CD4-positive, alpha-beta T cell treated with Interleukin-21 for 1 hour (primary cell): ENCODE results near the gene DPCD.

Experiments used
- DNase-seq: peaks from one replicate; pipeline ENCODE4 v3.0.0-alpha.2; 2020

The DPCD gene

DNA sequence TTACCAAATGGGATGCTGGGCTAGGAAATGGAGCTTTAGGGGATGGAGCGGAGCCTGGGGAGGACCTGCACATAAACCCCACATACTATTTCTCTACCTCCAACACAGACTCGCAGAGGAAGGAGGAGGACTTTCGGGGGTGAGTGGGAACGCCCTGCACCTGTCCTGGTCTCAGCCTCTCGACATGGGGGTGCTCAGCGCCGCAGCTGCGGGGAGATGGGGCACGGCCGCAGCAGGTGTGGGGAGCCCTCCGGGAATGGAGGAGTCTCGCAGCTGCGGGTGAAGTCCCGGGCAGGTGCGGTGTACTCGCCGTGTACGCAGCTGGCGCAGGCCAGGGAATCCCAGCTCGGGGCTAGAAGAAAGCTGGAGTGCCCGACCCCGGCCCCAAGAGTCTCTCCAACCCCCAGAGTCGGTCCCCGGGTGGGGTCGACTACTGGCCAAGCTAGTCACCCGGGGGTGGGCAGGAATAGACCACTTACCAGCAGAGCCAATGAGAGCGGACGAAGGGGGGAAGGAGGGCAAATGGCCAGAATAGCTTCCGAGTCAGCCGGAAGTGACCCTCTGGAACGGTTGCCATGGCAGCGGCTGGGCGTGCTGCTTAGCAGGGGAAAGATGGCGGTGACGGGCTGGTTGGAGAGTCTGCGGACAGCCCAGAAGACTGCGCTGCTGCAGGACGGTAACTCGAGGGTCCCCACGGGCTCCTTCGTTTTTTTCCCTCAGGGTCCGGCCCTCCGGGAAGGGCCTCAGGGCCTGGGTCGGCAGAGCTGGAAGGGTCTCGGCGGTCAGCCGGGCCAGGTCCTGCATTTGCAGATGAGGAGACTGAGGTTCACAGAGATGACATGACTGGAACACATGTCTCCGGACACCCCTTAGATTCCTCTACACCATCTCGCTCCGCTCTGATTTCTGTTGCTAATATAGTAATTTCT, at the start of gene DPCD, which contains the start of gene POLL:
TSS of gene DPCD (plus strand) at position 597 of the 929 bp plus-strand sequence. CDS start at position 613, 16 bp downstream.
TSS of gene POLL (minus strand) at position 533 of the 929 bp plus-strand sequence. CDS start 897 bp downstream, outside the sequence.
- peak; percentile 91 for DNase-seq

GRCh38 chr10:101538446-101538845, 49.7 kb upstream of the DPCD start:
- DNase-seq, result no peak

- DNase-seq, result no peak
These were observed 42.2 kb upstream of the DPCD start for GRCh38 chr10:101545898-101546297.

DNA sequence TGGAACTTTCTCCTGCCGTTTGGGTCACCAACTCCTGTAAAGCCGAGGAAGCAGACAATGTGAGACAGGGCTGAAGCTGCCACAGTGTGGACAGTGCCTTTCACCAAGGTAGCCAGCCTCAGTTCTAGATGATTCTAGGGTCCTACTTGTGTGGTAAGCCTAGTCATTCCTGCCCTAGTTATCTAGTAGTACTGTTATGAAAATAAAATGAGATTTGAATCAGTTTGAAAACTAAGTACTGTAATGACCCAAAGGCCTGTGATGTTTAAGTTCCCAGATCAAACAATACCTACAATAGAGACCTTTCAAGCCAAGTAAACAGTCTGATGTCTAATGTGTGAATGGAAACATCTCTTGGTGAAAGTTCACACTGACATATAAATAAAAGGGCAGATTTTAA, 37.2 kb upstream of the DPCD start:
- no peak for DNase-seq

- DNase-seq, result no peak
These were observed 35.7 kb upstream of the DPCD start for GRCh38 chr10:101552442-101552841.

- no peak for DNase-seq
These were observed 30.6 kb upstream of the DPCD start for GRCh38 chr10:101557541-101557940.

DNA sequence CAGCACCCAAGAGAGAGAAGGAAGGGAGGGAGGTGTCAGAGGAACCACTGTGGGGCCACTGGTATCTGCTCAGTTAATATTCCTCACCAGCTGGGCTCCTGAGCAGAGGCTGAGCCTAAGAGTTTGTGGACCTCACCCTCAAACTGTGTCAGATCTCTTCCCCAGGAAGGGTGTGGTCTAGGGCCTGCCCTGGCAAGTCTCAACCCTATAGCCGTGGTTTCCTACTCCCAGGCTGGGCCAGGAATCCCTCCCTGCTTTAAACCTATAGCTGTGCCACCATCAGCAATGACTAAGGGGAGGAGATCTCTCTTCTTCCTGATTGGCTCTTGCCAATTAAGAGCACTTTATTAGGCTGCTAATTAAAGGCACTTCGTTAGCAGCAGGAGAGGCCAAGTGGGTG, 29.9 kb upstream of the DPCD start:
- no peak for DNase-seq

DNA sequence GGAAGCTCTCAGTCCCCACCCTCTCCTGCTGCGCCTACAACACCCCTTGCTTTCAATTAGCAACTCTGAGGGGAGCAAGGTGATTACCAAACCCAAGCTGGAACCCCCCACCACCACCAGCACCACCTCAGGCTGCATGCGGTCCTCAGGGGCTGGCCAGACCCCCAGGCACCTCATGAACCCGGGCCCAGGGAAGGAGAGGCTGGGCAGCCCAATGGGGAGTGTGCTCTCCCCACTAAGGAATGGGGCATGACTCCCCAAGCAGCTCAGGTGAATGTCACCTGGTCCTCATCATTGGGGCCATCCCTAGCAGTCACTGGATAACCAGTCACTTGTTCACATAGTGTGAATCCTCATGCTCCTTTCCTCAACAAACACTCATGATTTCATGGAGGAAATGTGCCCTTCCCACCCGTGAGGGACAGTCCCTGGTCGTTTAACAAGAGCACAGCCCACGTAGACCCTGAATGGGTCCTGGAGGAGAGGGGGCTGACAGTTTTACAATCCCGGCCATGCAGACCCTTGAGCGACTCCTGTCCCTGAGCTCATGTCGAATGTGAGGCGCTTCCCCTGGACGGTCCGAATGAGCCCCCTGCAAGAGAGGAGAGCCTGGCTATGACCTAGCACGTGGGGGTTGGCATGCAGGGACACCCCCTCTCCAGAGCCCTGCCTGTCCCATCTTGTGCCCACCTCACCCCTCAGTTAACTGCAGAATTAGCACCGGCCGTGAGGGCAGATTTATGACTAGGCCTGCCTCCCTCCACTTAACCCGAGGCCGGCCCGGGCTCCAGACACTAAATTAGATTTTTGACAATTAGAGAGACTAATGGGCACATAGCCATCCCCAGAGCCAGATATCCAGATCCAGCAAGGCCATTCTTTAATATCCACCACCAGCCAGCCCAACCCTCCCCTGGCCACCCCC, 29.2 kb upstream of the DPCD start:
- no peak for DNase-seq

DNA sequence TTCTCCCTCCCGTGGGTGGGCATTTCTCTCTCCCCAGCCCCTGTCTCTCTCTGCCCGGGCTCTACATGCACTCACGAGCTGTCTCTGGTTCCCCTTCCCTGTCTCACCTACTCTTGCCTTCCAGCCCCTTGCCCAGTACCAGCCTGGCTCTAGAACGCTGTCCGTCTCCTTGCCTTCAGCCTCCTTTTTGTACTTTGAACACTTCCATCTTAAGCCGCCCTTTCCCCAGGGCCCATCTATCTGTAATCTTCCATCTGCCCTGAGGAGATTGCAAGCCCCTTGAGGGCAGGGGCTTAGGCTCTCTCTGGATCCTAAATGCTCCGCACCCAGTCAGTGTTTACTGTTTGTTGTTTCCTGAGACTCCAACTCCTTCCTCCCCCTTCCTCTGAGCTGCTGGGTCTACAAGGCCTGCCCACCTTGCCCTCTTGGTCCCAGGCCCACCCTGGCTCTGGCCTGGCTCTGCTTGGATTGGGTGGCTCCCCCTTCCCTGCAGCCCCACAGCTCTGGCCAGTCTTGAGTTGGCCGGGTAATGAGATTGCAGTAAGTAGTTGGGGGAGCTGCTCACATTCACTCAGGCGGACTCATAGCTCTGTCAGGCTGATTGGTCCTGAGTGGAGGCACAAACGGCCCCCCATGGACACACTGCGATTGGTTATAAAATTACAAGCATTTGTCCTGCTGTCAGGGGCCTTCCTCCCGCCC, 28.4 kb upstream of the DPCD start:
- DNase-seq, result no peak

GRCh38 chr10:101560298-101561067, 27.6 kb upstream of the DPCD start:
- DNase-seq, result no peak

DNA sequence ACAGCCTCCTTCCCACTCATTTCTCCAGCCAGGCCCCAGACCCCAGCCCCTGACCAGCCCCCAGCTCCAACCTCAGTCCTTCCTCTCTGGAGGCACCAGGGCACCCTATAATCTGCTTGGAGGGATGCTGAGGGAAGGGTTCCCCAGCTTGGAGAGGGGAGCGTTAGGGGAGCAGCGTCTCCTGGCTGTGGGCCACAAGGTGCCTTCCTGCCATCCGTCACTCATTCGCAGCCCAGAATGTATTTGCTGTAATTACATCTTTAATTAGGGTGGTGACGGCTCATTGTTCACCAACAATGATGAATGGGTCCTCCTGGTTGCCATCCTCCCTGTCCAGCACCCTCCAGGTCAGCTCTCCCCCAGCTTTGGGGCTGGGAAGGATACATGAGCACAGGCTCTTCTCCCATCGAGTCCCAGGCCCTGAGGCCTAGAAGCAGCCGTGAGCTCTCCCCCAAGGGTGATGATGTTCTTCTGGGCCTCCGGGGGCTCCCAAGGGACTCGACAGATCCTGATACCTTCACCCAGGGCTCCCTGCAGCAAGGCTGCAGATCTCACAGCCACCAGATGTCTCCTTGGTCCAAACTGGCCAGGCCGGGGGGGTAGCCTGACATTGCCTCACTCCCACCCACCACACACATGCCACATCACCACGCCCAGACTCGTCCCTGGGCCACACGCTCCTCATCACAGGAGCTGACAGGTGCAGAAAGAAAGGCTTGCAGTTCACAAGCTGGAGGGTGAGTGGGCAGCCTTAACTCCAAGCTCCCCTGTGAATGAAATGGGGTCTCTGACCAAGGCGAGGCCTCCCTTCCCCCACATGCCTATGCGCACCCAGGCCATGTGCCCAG, 26.8 kb upstream of the DPCD start:
- no peak for DNase-seq

- DNase-seq, result no peak
These were observed 25.9 kb upstream of the DPCD start for GRCh38 chr10:101562231-101562630.

DNA sequence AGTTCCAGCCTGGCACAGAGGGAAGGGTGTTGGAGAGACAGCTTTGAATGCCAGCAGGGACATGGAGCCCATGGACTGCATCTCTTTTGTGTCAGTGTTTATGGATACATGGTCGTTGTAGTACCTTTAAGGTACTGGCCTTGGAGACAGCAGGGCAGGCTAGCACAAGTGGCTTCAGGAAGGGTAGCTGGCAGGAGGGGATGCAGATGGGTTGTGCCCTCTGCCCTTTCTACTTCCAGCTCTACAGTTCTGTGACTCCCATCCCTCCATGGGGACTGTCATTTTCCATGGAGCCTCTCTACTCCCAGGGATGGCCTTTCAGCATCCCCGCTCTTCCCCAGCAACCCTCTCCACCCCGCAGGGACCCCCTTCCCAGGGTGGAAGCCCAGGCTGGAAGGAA, 25.1 kb upstream of the DPCD start:
- DNase-seq, result no peak

DNA sequence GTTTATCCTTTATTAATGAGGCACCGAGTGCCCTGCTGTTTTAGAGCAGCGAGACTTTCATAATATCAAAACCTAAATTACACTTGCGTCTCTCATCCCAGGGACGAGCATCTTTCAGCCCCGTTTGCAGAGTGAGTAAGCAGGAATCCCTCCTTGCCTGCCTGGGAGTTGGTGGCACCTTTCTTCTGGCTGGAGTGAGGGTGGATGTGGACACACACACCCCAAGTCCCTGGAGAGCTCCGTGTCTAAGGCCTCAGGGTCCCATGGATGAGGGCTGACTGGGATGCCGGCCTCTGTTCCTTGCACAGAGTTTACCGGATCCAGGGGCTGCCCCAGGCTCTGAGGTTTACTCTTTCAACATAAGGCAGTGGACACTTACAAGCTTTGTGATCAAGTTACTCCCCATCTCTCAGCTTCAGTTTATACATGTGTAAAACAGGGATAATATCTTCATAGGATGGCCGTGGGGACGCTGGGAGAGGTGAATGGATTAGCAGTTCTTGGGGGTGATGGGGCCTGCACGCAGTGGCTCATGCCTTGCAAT, 24.6 kb upstream of the DPCD start:
- no peak for DNase-seq

GRCh38 chr10:101564490-101564991, 23.6 kb upstream of the DPCD start:
- DNase-seq, result no peak

- no peak for DNase-seq
These were observed 22.7 kb upstream of the DPCD start for GRCh38 chr10:101565370-101565900.

DNA sequence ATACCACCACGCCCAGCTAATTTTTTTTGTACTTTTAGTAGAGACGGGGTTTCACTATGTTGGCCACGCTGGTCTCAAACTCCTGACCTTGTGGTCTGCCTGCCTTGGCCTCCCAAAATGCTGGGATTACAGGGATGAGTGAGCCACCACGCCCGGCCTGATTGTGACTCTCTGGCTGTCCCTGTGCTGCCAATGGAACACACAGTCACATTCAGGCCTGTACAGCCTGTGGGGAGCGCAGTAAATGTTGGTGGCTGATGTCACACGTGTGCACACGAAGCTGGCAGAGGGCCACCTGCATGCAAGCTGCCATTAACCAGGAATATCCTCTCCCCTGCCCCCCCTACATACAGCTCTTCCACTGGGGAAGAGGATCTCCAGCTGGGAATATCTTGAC, 22.2 kb upstream of the DPCD start:
- no peak for DNase-seq

DNA sequence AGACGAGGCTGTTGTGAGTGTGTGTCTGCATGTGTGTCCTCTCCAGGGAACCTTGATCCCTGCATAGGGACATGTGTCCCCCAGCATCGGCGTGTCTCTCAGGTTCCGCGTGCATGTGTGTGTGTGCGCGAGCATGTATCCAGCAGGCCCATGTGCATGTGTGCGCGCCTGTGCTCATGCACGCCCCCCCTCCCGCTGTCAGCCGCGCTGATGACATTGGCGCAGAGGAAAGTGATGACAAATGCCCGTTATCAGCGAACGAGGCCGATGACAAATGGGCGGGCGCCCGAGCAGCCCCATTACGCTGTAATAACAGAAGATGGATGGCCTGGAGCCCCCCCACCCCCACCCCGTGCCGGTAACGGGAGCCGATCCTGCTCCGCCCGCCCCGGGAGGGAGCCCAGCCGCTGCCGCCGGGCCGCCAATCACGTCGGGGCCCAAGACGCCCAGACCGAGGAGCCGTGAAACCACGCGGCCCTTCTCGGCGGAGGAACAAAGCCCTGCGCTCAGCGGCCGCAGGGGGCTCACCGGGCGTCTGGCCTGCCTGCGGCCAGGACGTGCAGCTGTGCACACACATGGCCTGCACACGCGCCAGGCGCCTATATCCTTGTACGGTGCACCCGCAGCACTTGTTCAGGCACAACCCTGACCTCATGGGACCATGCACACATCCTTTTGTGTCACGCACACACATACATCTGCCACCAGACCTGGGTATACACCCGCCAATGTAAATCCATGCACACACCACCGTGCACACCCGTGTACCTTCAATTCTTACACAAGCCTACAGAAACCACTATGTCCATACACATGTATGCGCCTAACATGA, 21.6 kb upstream of the DPCD start:
- no peak for DNase-seq
